Heart right ventricle (tissue), 16 donors: ENCODE data around the gene SLC8A1. TPM values are rescaled to one million over a fixed set of nuclear protein-coding genes. Genes with fewer than 3 reads are reported as not detected.

Source experiments
- ATAC-seq, 8 donors: fragments of 200-7000 bp; cut with Tn5 transposase; one replicate each; pipeline ENCODE4 v1.9.1; 2020; ENCODE audit warnings: mild to moderate bottlenecking in 8 of 8, moderate library complexity in 8 of 8, moderate number of reproducible peaks in 1 of 8
- DNase-seq, 2 donors: peaks; one replicate each; pipeline ENCODE4 v3.0.0-alpha.2; 2020
- H3K27ac ChIP-seq, 10 donors: fragments of 200-600 bp; sonication (generic) in 2 of 10; one replicate each; pipeline versions ENCODE4 v1.5.0 to v1.8.0; 2020 to 2022; ENCODE audit warnings: mild to moderate bottlenecking in 3 of 10
- H3K27me3 ChIP-seq, 7 donors: fragments of 200-600 bp; one replicate each; pipeline ENCODE4 v1.8.0; 2021 to 2022; ENCODE audit warnings: mild to moderate bottlenecking in 2 of 7
- H3K36me3 ChIP-seq, 9 donors: fragments of 200-600 bp; sonication (generic) in 1 of 9; one replicate each; pipeline versions ENCODE4 v1.5.0 to v1.8.0; 2020 to 2022; ENCODE audit warnings: mild to moderate bottlenecking in 2 of 9
- H3K4me1 ChIP-seq, 9 donors: fragments of 200-600 bp; sonication (generic) in 1 of 9; one replicate each; pipeline versions ENCODE4 v1.5.0 to v1.8.0; 2020 to 2022; ENCODE audit warnings: mild to moderate bottlenecking in 4 of 9
- H3K4me3 ChIP-seq, 10 donors: fragments of 200-600 bp; sonication (generic) in 2 of 10; one replicate each; pipeline versions ENCODE4 v1.5.0 to v1.8.0; 2020 to 2022; ENCODE audit warnings: mild to moderate bottlenecking in 7 of 10, moderate library complexity in 2 of 10
- H3K9me3 ChIP-seq, 11 donors: fragments of 200-600 bp in 10 of 11; sonication (generic) in 2 of 11; one replicate each; pipeline versions ENCODE4 v1.5.0 to v1.8.0; 2013 to 2022; ENCODE audit warnings: mild to moderate bottlenecking in 2 of 11, control low read depth in 1 of 11, moderate library complexity in 1 of 11
- CTCF ChIP-seq, 9 donors: fragments of 200-600 bp; sonication (generic) in 2 of 9; IDR thresholded peaks; one replicate each; pipeline versions ENCODE4 v1.5.0 to v1.8.0; 2021 to 2022; ENCODE audit warnings: antibody characterized with exemption in 9 of 9, mild to moderate bottlenecking in 5 of 9, moderate library complexity in 1 of 9
- WGBS, 2 donors: extraction: QIAGEN DNeasy Blood & Tissue Kit; methylation state at CpG; one replicate each; pipeline ENCODE4 v1.1.7; 2013; ENCODE audit warnings: inconsistent platforms in 1 of 2; 5-methylcytosine and 5-hydroxymethylcytosine counted together
- intact Hi-C, 10 donors: fragments of 100-400 bp; cut with DNase I; formaldehyde crosslinking; loops; one replicate each; pipeline versions ENCODE4 v1.11.1 to v1.14.2; 2022
- polyA plus RNA-seq, 2 donors: library from polyadenylated mRNA; stranded (reverse); fragments of 200-250 nt; gene quantifications; one replicate each; pipeline ENCODE4 v1.2.3, GENCODE V29; 2013
- total RNA-seq, 10 donors: library from RNA; stranded (reverse); fragmentation: NEBNext Ultra II Directional in 3 of 10; extraction: Animal tissue kit (Norgen Biotek cat#: 25700) in 3 of 10; gene quantifications; one replicate each; pipeline versions ENCODE4 v1.2.1 to v1.2.4, GENCODE V29; 2021 to 2023
- donor health status: Arrhythmogenic right ventricular cardiomyopathy.
- donor health status: ischemic (EF 13 %, LVEDD 7.1; RV severe dilation, severe dysfunction).
- donor health status: healthy with polysubstance abuse.
- donor health status: DM: no; HTN: yes; CAD: no.
- donor health status: DM: no; HTN: no; CAD: no.
- donor health status: ischemic (EF 25% LVEDD 6.9; RV normal size, moderate dysfunction).
- donor health status: ischemic (EF 25% LVEDD 5.7; RV mildly dilated, moderate dysfunction).
- donor health status: healthy.
- donor health status: DM: yes; HTN: yes; CAD: no.
- donor health status: Ischemic cardiomyopathy.
- donor health status: ischemic (EF 35%, LVEDD 5.7; RV mildly dilated, moderate dysfunction).
- donor health status: nonischemic (EF 11% LVEDD 7.7; RV severe dilation, severe dysfunction).
- donor health status: DM: yes; HTN: yes; CAD: no.
- donor health status: PGD.
- donor health status: ischemic (EF 29% LVEDD 5.4; RV normal size, mild dysfunction).
- donor health status: nonischemic (EF 23%, LVEDD 6.1; RV moderate dilation, normal function).

The SLC8A1 gene
- total and polyA plus RNA-seq, 12 donors = 11.1 to 1,497 (median 1,067) TPM

- DNase-seq (no peak), ATAC-seq (peak in 1 of 8 donors; percentile 18)
- no peak overlapping the region for H3K4me3 ChIP-seq
- no peaks in the 10 kb centered on the region for H3K27me3 ChIP-seq
- H3K4me1 ChIP-seq = peaks cover 2 to 33% (median 18%) of the 10 kb centered on the region in 9 donors
- peak overlapping the region in 1 of 10 donors; percentile 6 for H3K27ac ChIP-seq
- TF ChIP-seq CTCF (IDR thresholded peaks at IDR 0.05) = no peak
- 73 to 80% methylated on average over 3 of the region's 3 CpGs for WGBS, 2 donors
- intact Hi-C loops = loop anchor here in 4 of 10 donors (5.0 to 10.0 kb wide), 2 partner anchors 339 to 341 kb away; no protein-coding TSS in a partner anchor
- no peaks in the 10 kb centered on the region for H3K36me3 ChIP-seq
- peaks cover 0 to 12% (median 0%) of the 10 kb centered on the region in 11 donors for H3K9me3 ChIP-seq
Observed at GRCh38 chr2:40213619-40214018, 238.3 kb downstream of the SLC8A1 start.

DNA sequence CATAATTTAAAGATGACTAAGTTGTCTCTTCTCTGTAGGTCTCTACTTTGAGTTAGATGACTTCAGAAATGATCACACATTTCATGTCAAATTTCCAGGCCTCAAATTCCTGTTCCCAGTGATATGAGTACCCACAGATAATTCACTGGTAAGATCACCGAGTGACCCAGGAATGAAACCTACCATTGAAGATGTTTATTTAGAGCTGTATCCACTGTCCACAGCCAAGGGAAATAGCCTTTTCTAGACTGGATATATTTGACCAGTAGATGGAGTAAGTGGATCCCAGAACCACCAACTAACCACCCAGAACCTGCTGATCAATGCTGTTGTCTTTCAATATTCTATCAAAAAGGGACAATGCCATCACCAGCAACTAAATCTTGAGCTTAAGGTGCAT lies 238.8 kb downstream of the SLC8A1 start:
- peaks cover 0 to 28% (median 13%) of the 10 kb centered on the region in 9 donors for H3K4me1 ChIP-seq
- ATAC-seq (peak in 7 of 8 donors; percentile 42 to 78 (median 68)), DNase-seq (no peak)
- H3K36me3 ChIP-seq = no peaks in the 10 kb centered on the region
- H3K27ac ChIP-seq = peak overlapping the region in 1 of 10 donors; percentile 6
- no peak overlapping the region for H3K4me3 ChIP-seq
- TF ChIP-seq CTCF (IDR thresholded peaks at IDR 0.05) = peak in 7 of 9 donors; percentile 42 to 62 (median 55)
- peaks cover 0 to 12% (median 0%) of the 10 kb centered on the region in 11 donors for H3K9me3 ChIP-seq
- H3K27me3 ChIP-seq = no peaks in the 10 kb centered on the region
- intact Hi-C loops = loop anchor here in 4 of 10 donors (5.0 to 10.0 kb wide), 2 partner anchors 339 to 342 kb away; no protein-coding TSS in a partner anchor
- WGBS, 2 donors = 20 to 23% methylated on average over 1 of the region's 1 CpG

GRCh38 chr2:40210968-40211353 lies 240.9 kb downstream of the SLC8A1 start:
- H3K36me3 ChIP-seq = no peaks in the 10 kb centered on the region
- no peak overlapping the region for H3K4me3 ChIP-seq
- intact Hi-C loops = loop anchor here in 4 of 10 donors (5.0 to 10.0 kb wide), 2 partner anchors 341 to 344 kb away; no protein-coding TSS in a partner anchor
- no peak for TF ChIP-seq CTCF (IDR thresholded peaks at IDR 0.05)
- H3K27ac ChIP-seq = no peak overlapping the region
- 80 to 81% methylated on average over 1 of the region's 1 CpG for WGBS, 2 donors
- DNase-seq (no peak), ATAC-seq (no peak)
- H3K27me3 ChIP-seq = no peaks in the 10 kb centered on the region
- H3K4me1 ChIP-seq = peaks cover 0 to 27% (median 9%) of the 10 kb centered on the region in 9 donors
- H3K9me3 ChIP-seq = no peaks in the 10 kb centered on the region

DNA sequence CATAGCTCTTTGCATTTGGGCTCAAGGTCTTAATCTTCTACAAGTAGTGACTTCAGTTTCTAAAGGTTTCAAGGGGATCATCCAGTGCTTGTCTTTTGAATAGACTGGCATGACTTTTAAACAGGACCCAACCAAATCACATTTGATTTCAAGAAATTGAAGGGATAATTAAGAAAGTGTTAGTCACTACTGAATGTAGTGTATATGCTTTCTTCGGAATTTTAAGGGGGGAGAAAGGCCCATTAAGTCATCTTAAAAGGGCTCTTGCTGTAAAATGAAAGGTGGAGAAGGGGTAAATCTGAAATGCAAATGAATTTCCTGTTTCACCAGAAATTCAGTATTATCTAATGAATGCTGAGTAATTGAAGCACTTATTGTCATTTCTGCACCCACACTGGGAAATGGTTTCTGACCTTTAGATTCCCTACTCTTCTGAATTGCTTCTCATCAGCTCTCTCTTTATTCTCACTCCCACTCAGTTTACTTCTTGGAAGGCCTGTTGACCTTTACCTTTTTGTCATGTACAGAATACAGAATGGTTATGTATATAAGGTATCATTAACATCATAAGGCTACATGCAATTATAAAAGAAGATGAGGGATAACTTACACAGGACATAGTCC lies 241.4 kb downstream of the SLC8A1 start:
- Histone ChIP-seq H3K4me3 (no peak overlapping the region), H3K9me3 (no peaks in the 10 kb centered on the region), H3K4me1 (peaks cover 0 to 28% (median 9%) of the 10 kb centered on the region in 9 donors), H3K36me3 (no peaks in the 10 kb centered on the region), H3K27ac (no peak overlapping the region), H3K27me3 (no peaks in the 10 kb centered on the region)
- TF ChIP-seq CTCF (IDR thresholded peaks at IDR 0.05) = no peak
- WGBS, 2 donors = 84 to 90% methylated on average over 1 of the region's 1 CpG
- intact Hi-C loops = loop anchor here in 4 of 10 donors (5.0 to 10.0 kb wide), 2 partner anchors 342 to 344 kb away; no protein-coding TSS in a partner anchor
- ATAC-seq = no peak
- DNase-seq = no peak
